GM21576 (cell line): ENCODE results near the gene HINT2.

ENCODE experiments used
- ATAC-seq: cut with Tn5 transposase; IDR thresholded peaks from one replicate; pipeline ENCODE4 v1.9.1; 2021; ENCODE audit warnings: mild to moderate bottlenecking, moderate library complexity; ENCODE audit not compliant: unreplicated experiment

The HINT2 gene

GRCh38 chr9:35781066-35781465, 33.8 kb downstream of the HINT2 start:
- ATAC-seq, result no peak

GRCh38 chr9:35778496-35778895, 36.3 kb downstream of the HINT2 start:
- ATAC-seq, result no peak

- no peak for ATAC-seq
Observed at GRCh38 chr9:35776018-35776417, 38.8 kb downstream of the HINT2 start.

- ATAC-seq, result no peak
Observed at GRCh38 chr9:35774907-35775635, 39.8 kb downstream of the HINT2 start.

- ATAC-seq, result no peak
Observed at GRCh38 chr9:35771943-35772342, 42.9 kb downstream of the HINT2 start.

- ATAC-seq, result no peak
Observed at GRCh38 chr9:35771534-35771933, 43.3 kb downstream of the HINT2 start.

GRCh38 chr9:35771075-35771433, 43.8 kb downstream of the HINT2 start:
- no peak for ATAC-seq

GRCh38 chr9:35769763-35770162, 45.1 kb downstream of the HINT2 start:
- no peak for ATAC-seq

GRCh38 chr9:35767458-35767857, 47.4 kb downstream of the HINT2 start:
- ATAC-seq, result no peak

- no peak for ATAC-seq
Observed at GRCh38 chr9:35766997-35767396, 47.8 kb downstream of the HINT2 start.

- ATAC-seq, result no peak
Observed at GRCh38 chr9:35763803-35764202, 51.0 kb downstream of the HINT2 start.

GRCh38 chr9:35763181-35763580, 51.7 kb downstream of the HINT2 start:
- no peak for ATAC-seq
